Neuron (in vitro differentiated cells): ENCODE measurements around the gene NRIP1.

Source experiments
- H2AFZ ChIP-seq: one replicate; pipeline ENCODE4 v1.6.1; 2013; ENCODE audit warnings: low read depth, mild to moderate bottlenecking, inconsistent platforms, low read length, moderate library complexity
- H3K27me3 ChIP-seq: one replicate; pipeline ENCODE4 v1.6.1; 2013; ENCODE audit warnings: low read length; ENCODE audit not compliant: insufficient read depth
- H3K36me3 ChIP-seq: one replicate; pipeline ENCODE4 v1.6.1; 2013; ENCODE audit warnings: low read length; ENCODE audit not compliant: insufficient read depth
- H3K4me1 ChIP-seq: one replicate; pipeline ENCODE4 v1.6.1; 2013; ENCODE audit warnings: low read length; ENCODE audit not compliant: insufficient read depth
- H3K4me3 ChIP-seq: 2 replicates; pipeline ENCODE4 v1.5.1; 2013; ENCODE audit warnings: mild to moderate bottlenecking, low read length, moderate library complexity
- H3K9me3 ChIP-seq: one replicate; pipeline ENCODE4 v1.6.1; 2013; ENCODE audit warnings: low read length

The NRIP1 gene

DNA sequence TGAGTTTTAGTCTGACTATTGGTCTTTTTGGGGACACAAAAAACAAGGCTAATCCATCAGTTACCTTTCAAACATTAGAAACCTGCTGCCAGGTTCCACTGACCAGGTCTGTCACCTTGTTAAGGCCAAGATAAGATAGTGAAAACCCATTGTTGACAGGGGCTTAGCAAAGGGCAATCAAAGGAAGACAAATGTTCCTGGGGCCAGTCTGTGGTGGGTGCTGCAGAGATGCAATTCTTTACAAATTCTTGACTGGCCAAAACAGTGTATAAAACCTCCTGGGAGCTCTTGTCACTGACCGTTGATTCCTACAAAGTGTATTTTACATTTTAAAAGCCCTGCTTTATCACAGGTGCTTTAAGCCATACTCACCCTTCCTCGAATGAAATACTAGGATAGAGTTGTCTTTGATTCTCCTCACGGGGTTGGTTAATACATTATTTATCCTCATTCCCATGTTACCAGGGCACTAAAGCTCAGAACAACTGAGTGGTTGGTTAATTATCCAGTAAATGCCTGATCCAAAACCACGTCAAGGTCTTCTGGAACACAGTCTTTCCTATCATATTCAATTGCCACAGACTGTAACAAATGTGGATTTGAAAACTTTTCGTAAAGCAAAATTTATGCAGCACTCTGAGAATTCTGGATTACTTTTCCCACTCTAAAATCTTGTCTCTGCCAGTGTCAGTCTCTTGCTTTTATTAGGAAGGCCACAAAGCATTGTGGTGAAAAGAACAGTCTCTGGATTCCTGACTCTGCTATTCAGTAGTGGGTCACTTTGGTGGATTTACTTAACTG is 77.2 kb downstream of the NRIP1 start:
- Histone ChIP-seq H3K9me3 (peaks cover 5% of the 10 kb centered on the region), H3K4me3 (no peak overlapping the region), H3K27me3 (no peaks in the 10 kb centered on the region), H2AFZ (no peak overlapping the region), H3K36me3 (peaks cover 7% of the 10 kb centered on the region), H3K4me1 (peaks cover 7% of the 10 kb centered on the region)

DNA sequence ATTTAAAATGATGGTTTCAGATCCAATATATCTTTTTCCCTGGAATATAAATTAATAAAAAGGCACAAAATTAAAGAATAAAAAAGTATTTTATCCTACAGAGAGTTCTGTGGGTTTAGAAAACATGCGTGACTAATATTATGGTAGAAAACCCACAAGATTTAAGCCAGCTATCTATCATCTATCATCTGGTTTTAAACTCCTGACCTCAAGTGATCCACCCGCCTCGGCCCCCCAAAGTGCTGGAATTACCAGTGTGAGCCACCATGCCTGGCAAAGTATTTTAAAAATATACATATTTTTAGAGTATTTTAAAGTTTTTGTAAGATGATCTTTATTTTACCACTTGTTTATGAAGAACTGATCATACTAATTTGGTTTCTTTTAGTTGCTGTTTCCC is 79.5 kb downstream of the NRIP1 start:
- Histone ChIP-seq H2AFZ (no peak overlapping the region), H3K9me3 (peaks cover 5% of the 10 kb centered on the region), H3K36me3 (peaks cover 4% of the 10 kb centered on the region), H3K4me3 (no peak overlapping the region), H3K4me1 (peaks cover 7% of the 10 kb centered on the region), H3K27me3 (no peaks in the 10 kb centered on the region)

DNA sequence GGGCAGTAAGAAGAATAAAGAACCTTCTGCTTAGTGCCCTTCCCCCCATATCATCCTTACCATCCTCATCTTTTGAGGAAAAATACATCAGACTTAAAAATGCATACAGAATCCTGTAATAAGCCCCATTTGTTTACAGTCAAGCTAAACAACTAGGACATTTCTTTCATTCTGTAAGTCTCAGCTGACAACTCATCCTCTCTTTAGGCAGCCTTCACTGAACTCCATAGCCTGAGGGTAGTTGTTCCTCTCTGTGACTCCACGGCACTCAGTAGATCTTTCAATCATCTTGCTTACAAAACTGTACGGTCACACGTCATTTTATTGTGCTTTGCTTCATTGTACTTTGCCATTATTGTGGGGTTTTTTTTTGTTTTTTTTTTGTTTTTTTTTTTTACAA is 82.5 kb downstream of the NRIP1 start:
- peaks cover 5% of the 10 kb centered on the region for H3K9me3 ChIP-seq
- H3K36me3 ChIP-seq, result peaks cover 4% of the 10 kb centered on the region
- no peaks in the 10 kb centered on the region for H3K27me3 ChIP-seq
- H3K4me3 ChIP-seq, result no peak overlapping the region
- no peaks in the 10 kb centered on the region for H3K4me1 ChIP-seq
- no peak overlapping the region for H2AFZ ChIP-seq

DNA sequence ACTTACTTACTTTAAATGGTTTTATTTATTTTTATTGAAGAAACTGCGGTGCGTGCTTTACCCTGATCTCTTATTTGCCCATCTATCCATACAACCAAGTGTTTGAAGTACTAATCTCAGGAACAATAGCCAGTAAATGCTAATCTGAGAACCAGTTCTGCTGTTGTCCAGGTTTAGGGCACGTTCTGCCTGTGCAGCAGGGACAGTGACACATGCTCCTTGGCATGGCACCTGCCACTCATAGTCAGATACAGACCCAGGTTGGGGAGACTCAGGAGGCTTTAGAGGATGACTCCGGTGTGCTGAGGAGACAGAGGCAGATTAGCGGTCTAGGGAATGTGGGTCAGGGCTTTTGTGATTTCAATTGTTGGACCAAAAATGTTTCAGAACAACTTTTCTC is 83.6 kb downstream of the NRIP1 start:
- H3K36me3 ChIP-seq, result peaks cover 4% of the 10 kb centered on the region
- no peak overlapping the region for H2AFZ ChIP-seq
- H3K4me1 ChIP-seq, result no peaks in the 10 kb centered on the region
- H3K27me3 ChIP-seq, result no peaks in the 10 kb centered on the region
- peaks cover 5% of the 10 kb centered on the region for H3K9me3 ChIP-seq
- no peak overlapping the region for H3K4me3 ChIP-seq

DNA sequence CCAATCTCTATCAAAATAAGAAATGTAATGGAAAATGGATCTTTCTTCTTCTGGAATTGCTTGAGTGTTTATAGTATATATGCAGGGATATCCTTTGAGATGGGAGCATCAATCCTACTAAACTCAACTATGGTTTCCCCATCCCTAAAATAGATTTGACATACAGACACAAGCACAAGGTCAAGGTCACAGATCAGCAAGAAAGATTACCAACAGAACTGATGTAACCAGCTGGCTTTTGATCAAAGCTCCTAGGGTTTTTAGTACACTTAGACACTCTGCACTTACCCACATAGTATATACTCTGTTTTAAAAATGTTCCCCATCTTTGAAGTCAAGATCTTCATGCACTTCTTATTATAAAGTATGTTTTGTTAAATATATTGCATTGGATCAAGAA is 85.5 kb downstream of the NRIP1 start:
- Histone ChIP-seq H3K36me3 (peaks cover 3% of the 10 kb centered on the region), H2AFZ (no peak overlapping the region), H3K9me3 (peaks cover 5% of the 10 kb centered on the region), H3K4me1 (no peaks in the 10 kb centered on the region), H3K27me3 (no peaks in the 10 kb centered on the region), H3K4me3 (no peak overlapping the region)

DNA sequence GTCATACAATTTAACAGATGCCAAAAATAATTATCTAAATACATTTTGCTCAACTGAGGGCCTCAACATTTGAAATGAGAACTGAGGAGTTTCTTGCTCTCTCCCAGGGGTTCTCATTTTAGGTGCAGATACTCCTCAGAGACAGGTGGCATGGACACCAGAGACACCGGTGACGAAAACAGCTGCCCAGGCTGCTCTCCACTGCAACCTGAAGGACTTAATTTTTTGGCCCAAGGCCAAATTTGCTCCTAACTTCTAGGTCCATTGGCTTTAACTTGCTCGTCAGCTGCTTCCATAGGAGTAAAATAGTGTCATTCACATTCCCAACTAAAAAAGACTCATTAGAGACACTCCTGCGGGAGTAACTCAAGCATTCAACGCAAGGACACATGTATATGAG is 87.0 kb downstream of the NRIP1 start:
- H3K4me3 ChIP-seq, result no peak overlapping the region
- no peaks in the 10 kb centered on the region for H3K4me1 ChIP-seq
- H3K9me3 ChIP-seq, result no peaks in the 10 kb centered on the region
- peaks cover 3% of the 10 kb centered on the region for H3K36me3 ChIP-seq
- no peak overlapping the region for H2AFZ ChIP-seq
- no peaks in the 10 kb centered on the region for H3K27me3 ChIP-seq

DNA sequence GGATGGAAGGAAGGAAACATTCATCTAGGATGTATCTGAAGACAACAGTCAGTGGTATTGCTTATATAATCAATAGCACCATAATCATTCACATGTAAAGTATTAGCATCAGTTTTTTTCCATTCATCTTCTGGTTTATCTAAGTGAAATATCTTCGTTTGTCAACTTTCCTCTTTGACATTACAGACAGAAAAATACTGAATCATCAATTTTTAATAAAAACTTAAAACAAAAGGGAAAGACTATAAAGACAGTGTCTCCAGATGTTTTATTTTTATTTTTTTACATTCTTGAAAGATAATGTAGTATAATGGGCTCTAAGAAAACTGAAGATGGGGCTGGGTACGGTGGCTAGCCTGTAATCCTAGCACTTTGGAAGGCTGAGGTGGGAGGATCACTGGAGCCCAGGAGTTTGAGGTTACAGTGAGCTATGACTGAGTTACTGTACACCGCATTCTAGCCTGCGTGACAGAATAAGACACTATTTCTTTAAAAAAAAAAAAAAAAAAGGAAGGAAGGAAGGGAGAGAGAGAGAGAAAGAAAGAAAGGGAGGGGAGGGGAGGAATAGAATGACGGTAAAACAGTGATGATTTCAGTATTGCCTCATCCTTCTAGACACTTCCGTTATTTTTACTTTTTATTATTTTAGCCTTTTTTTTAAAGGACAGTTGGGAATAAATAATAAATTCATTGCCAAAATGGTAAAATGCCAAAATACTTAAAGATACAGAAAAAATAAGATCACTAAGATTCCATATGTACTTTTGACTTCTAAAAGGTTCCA is 89.5 kb downstream of the NRIP1 start:
- H3K4me3 ChIP-seq, result no peak overlapping the region
- H3K36me3 ChIP-seq, result peaks cover 3% of the 10 kb centered on the region
- H2AFZ ChIP-seq, result no peak overlapping the region
- no peaks in the 10 kb centered on the region for H3K27me3 ChIP-seq
- H3K9me3 ChIP-seq, result no peaks in the 10 kb centered on the region
- no peaks in the 10 kb centered on the region for H3K4me1 ChIP-seq

DNA sequence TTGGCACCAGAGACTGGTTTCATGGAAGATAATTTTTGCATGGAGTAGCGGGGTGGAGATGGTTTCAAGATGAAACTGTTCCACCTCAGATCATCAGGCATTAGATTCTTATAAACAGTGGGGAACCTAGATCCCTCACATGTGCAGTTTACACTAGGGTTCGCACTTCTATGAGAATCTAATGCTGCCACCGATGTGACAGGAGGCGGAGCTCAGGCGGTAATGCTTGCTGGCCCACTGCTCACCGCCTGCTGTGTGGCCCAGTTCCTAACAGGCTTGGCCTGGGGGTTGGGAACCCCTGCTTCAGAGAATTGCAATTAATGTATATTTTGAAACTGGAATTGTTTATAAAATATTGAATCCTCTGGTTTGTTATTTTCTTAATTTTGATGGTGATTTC is 92.1 kb downstream of the NRIP1 start:
- Histone ChIP-seq H2AFZ (no peak overlapping the region), H3K4me1 (no peaks in the 10 kb centered on the region), H3K4me3 (no peak overlapping the region), H3K9me3 (no peaks in the 10 kb centered on the region), H3K27me3 (no peaks in the 10 kb centered on the region), H3K36me3 (peaks cover 12% of the 10 kb centered on the region)

DNA sequence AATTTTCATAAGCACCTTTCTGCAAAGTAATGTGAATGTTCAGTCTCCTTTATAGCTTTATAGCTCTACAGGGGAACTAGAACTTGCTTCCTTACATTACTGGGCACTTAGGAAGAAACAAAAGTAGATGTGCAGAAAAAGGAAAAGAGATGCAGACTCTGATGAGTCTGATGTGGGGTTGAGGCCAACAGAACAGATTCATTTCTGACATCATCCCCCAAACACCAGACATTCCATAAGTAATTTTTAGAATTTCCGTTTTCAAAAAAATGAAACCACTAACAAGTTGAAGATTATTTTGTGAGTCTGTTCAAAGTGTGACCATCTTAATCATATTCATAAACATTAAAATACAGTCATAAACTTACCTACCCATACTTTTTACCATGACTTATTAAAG is 96.0 kb downstream of the NRIP1 start:
- Histone ChIP-seq H2AFZ (no peak overlapping the region), H3K4me1 (no peaks in the 10 kb centered on the region), H3K27me3 (no peaks in the 10 kb centered on the region), H3K4me3 (no peak overlapping the region), H3K36me3 (peaks cover 38% of the 10 kb centered on the region), H3K9me3 (peaks cover 3% of the 10 kb centered on the region)

DNA sequence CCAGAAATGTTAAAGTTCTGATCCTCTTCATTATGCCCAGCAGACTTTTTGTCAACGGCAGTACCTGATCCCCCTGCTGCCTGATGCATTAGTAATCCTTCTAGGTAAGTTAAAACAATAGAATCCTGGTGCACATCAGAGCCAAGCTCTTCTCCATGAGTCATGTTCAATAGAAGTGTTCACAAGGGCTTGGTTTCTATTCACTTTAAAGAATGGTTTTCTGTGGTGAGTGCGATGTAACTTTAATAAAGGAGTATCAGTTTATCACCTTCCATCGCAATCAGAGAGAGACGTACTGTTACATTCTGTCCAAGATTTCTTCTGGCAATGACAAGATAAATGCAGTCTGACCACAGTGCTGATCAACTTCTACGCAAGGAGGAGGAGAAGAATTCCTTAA is 96.8 kb downstream of the NRIP1 start:
- peaks cover 43% of the 10 kb centered on the region for H3K36me3 ChIP-seq
- no peaks in the 10 kb centered on the region for H3K4me1 ChIP-seq
- no peak overlapping the region for H3K4me3 ChIP-seq
- no peak overlapping the region for H2AFZ ChIP-seq
- H3K9me3 ChIP-seq, result peaks cover 3% of the 10 kb centered on the region
- H3K27me3 ChIP-seq, result no peaks in the 10 kb centered on the region

DNA sequence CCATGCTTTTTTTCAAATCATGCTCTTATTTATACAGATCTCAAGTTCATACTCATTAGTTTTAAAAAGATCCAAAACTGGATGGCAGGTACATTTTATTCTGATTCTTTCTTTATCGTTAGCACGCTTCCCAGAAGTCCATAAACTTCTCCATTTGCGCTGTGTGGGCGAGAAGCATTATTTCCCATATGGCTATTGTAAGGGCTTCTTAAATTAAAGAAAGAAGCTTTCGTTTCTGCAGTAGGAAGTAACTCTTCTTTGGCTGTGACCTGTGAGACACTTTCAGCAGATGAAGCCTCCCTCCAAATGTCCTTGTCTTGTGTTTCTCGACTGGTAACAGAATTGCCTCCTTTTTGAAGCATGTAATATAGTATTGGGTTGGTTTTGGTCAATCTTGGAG is 100.2 kb downstream of the NRIP1 start:
- Histone ChIP-seq H3K27me3 (no peaks in the 10 kb centered on the region), H3K4me3 (no peak overlapping the region), H3K36me3 (peaks cover 44% of the 10 kb centered on the region), H3K4me1 (peaks cover 3% of the 10 kb centered on the region), H2AFZ (no peak overlapping the region), H3K9me3 (peaks cover 3% of the 10 kb centered on the region)

DNA sequence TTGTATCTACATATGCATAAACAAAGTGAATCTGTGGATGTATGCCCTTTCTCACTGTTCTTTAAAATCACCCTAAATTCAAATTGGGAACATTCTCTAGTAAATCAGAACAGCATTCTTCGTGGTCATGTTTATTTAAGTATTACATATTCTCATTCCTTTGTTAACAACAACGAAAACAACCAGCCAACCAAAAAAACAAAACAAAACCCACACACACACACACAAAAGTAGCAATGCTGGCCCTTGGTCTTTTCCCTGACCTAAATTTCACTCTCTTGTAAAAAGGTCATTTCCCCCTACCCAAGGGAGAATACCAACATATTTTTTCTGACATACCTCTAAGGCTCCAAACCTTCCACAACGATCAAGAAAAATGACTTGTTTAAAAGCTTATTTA is 102.6 kb downstream of the NRIP1 start:
- no peaks in the 10 kb centered on the region for H3K27me3 ChIP-seq
- peaks cover 30% of the 10 kb centered on the region for H3K36me3 ChIP-seq
- peaks cover 3% of the 10 kb centered on the region for H3K9me3 ChIP-seq
- H3K4me1 ChIP-seq, result peaks cover 10% of the 10 kb centered on the region
- H3K4me3 ChIP-seq, result no peak overlapping the region
- H2AFZ ChIP-seq, result no peak overlapping the region

DNA sequence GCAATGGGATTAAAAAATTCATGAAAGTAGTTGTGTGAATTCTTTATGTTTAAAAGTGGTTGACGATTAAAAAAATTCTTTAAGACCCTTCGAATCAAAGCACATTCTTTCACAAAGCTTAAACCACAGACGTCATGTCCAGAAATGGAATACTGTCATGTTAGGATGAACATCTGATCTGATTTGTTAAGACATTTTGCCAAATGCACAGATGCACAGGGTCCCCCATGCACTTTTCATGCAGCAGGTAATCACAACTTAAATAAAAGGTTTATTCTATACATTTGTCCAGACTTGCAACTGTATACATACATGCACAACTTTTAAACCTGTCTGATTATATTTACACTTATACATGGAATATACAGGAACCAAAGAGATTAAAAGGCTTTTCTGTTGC is 103.3 kb downstream of the NRIP1 start:
- H3K36me3 ChIP-seq, result peaks cover 23% of the 10 kb centered on the region
- H3K4me1 ChIP-seq, result peaks cover 10% of the 10 kb centered on the region
- H3K9me3 ChIP-seq, result no peaks in the 10 kb centered on the region

More for the DNA sequence above, 103.3 kb downstream of the NRIP1 start:
- Histone ChIP-seq H3K27me3 (no peaks in the 10 kb centered on the region), H3K4me3 (no peak overlapping the region), H2AFZ (no peak overlapping the region)
